Frontal cortex (tissue), 4 donors: ENCODE measurements around the gene PRKD1. TPM values are rescaled to one million over a fixed set of nuclear protein-coding genes. Genes with fewer than 3 reads are reported as not detected.
A peak's percentile ranks its signal among the peaks of the same experiment; 100 is the strongest.
"Not testable (repeated sequence)": the region's sequence is repeated elsewhere in the genome, so short reads cannot be mapped to it uniquely, and the experiment has no call there.

Source experiments
- DNase-seq, 2 donors: peaks; one replicate each; pipeline ENCODE4 v3.0.0; 2012; ENCODE audit warnings: low spot score in 2 of 2
- FAIRE-seq: peaks from 2 replicates; lab custom pipeline; 2012; peaks lifted over from hg19 to GRCh38; lab: Jason Lieb, UNC
- total RNA-seq: library from RNA; depleted of rRNA; stranded (reverse); fragments of >200 nt; gene quantifications from one replicate; pipeline ENCODE4 v1.2.3, GENCODE V29; 2014
- donor health status: control.
- donor health status: control.
- donor health status: control.

Gene PRKD1
- total RNA-seq, 1 donor from 2014 or later, result 17.1 TPM

- DNase-seq, FAIRE-seq: not testable (repeated sequence)
These were observed 87.2 kb downstream of the PRKD1 start for GRCh38 chr14:29840369-29840892.

- FAIRE-seq, DNase-seq: not testable (repeated sequence)
These were observed 88.0 kb downstream of the PRKD1 start for GRCh38 chr14:29839691-29840090.

GRCh38 chr14:29838752-29839151, 88.9 kb downstream of the PRKD1 start:
- no peak for FAIRE-seq
- DNase-seq, result no peak

GRCh38 chr14:29836395-29836794, 91.3 kb downstream of the PRKD1 start:
- no peak for DNase-seq
- FAIRE-seq, result no peak

GRCh38 chr14:29832042-29832441, 95.6 kb downstream of the PRKD1 start:
- no peak for DNase-seq
- no peak for FAIRE-seq

- DNase-seq (no peak), FAIRE-seq (no peak)
These were observed 97.8 kb downstream of the PRKD1 start for GRCh38 chr14:29829851-29830250.

- DNase-seq (no peak), FAIRE-seq (no peak)
These were observed 103.8 kb downstream of the PRKD1 start for GRCh38 chr14:29823816-29824215.

- DNase-seq (no peak), FAIRE-seq (no peak)
These were observed 105.3 kb downstream of the PRKD1 start for GRCh38 chr14:29822430-29822709.

- DNase-seq (no peak), FAIRE-seq (no peak)
These were observed 105.8 kb downstream of the PRKD1 start for GRCh38 chr14:29821661-29822429.

GRCh38 chr14:29821242-29821641, 106.4 kb downstream of the PRKD1 start:
- DNase-seq (no peak), FAIRE-seq (no peak)

GRCh38 chr14:29820785-29821184, 106.9 kb downstream of the PRKD1 start:
- no peak for DNase-seq
- FAIRE-seq, result no peak

- FAIRE-seq (no peak), DNase-seq (no peak)
These were observed 109.8 kb downstream of the PRKD1 start for GRCh38 chr14:29817767-29818405.

- FAIRE-seq (no peak), DNase-seq (no peak)
These were observed 112.5 kb downstream of the PRKD1 start for GRCh38 chr14:29815016-29815674.

GRCh38 chr14:29814156-29815015, 113.3 kb downstream of the PRKD1 start:
- FAIRE-seq, result peak; percentile 6
- DNase-seq, result peak in 1 of 2 donors; percentile 35

- DNase-seq (no peak), FAIRE-seq (no peak)
These were observed 117.0 kb downstream of the PRKD1 start for GRCh38 chr14:29810682-29811081.

GRCh38 chr14:29810064-29810463, 117.6 kb downstream of the PRKD1 start:
- DNase-seq (no peak), FAIRE-seq (no peak)

GRCh38 chr14:29806124-29806517, 121.5 kb downstream of the PRKD1 start:
- FAIRE-seq (no peak), DNase-seq (no peak)

GRCh38 chr14:29805415-29806123, 122.1 kb downstream of the PRKD1 start:
- DNase-seq (no peak), FAIRE-seq (no peak)

- FAIRE-seq, result no peak
These were observed 123.0 kb downstream of the PRKD1 start for GRCh38 chr14:29804481-29805266.

More at GRCh38 chr14:29804481-29805266, 123.0 kb downstream of the PRKD1 start:
- no peak for DNase-seq
